Body of pancreas (tissue), 4 donors: ENCODE measurements around the gene PDE1C. TPM values are rescaled to one million over a fixed set of nuclear protein-coding genes. Genes with fewer than 3 reads are reported as not detected.

Experiments
- ATAC-seq: fragments of 150-250 bp; one replicate; pipeline ENCODE4 v1.9.1; 2016
- DNase-seq, 4 donors: peaks; one replicate each; pipeline ENCODE4 v3.0.0-alpha.2; 2019
- H3K27ac ChIP-seq, 4 donors: fragments of 200-600 bp; sonication (generic); 1 replicate in 3 of 4; 2 replicates in 1 of 4; pipeline versions ENCODE4 v1.5.1 to v1.6.1; 2016 to 2019; ENCODE audit warnings: mild to moderate bottlenecking in 1 of 4, mixed read lengths in 1 of 4, moderate library complexity in 1 of 4
- H3K27me3 ChIP-seq, 2 donors: fragments of 200-600 bp; sonication (generic); one replicate each; pipeline ENCODE4 v1.6.0; 2016; ENCODE audit warnings: mild to moderate bottlenecking in 1 of 2
- H3K36me3 ChIP-seq, 2 donors: fragments of 200-600 bp; sonication (generic); replicated peaks in 1 of 2; 2 replicates each; pipeline ENCODE4 v1.5.1; 2016; ENCODE audit warnings: low read depth in 2 of 2; ENCODE audit not compliant: insufficient read depth in 1 of 2
- H3K4me1 ChIP-seq: fragments of 200-600 bp; sonication (generic); one replicate; pipeline ENCODE4 v1.6.0; 2016
- H3K4me3 ChIP-seq, 2 donors: fragments of 200-600 bp; sonication (generic); 1 replicate in 1 of 2; 2 replicates in 1 of 2; pipeline ENCODE4 v1.5.1; 2016 to 2019
- H3K9me3 ChIP-seq, 3 donors: fragments of 200-600 bp; sonication (generic); 1 replicate in 2 of 3; 2 replicates in 1 of 3; pipeline ENCODE4 v1.5.1; 2016
- CTCF ChIP-seq, 7 experiments: fragments of 450-650 bp in 4 of 7; fragments of 200-600 bp in 3 of 7; sonication (generic) in 3 of 7; IDR thresholded peaks; one replicate each; pipeline ENCODE4 v1.5.1; 2016 to 2019; ENCODE audit warnings: antibody characterized with exemption in 7 of 7
- POLR2A ChIP-seq, 3 donors: fragments of 450-650 bp; IDR thresholded peaks; one replicate each; pipeline ENCODE4 v1.6.1; 2016; ENCODE audit warnings: antibody characterized with exemption in 3 of 3, mild to moderate bottlenecking in 2 of 3
- WGBS, 2 donors: methylation state at CpG; one replicate each; pipeline ENCODE4 v1.1.5; 2017; 5-methylcytosine and 5-hydroxymethylcytosine counted together
- intact Hi-C: fragments of 100-400 bp; cut with DNase I; formaldehyde crosslinking; loops from one replicate; pipeline ENCODE4 v1.15.1; 2023
- total RNA-seq, 2 donors: library from RNA; depleted of rRNA; stranded (reverse); fragments of >200 nt; gene quantifications; one replicate each; pipeline ENCODE4 v1.1.0, GENCODE V29; 2016

PDE1C gene
- total RNA-seq, 2 donors from 2014 or later: 1.8 to 4.9 TPM

DNA sequence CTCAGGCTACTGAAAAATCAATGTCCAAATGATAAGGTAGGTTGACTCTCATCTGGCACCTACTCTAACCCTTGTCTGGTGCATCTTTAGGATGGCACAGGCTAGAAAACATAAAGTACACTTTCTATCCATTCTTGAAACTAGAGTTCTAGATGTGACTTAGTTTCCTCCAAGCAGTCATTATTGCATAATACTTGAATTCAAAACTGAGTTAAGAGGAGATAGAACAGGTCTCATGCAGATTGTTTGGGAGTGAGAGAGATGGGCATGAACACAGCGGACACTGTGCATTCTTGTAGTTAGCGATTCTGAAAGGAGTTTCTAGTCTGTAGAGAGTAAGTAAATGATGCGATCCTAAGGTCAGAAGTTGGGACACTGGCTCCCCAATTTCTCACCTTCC is 149.2 kb downstream of the PDE1C start:
- DNase-seq (no peak), ATAC-seq (no peak)
- TF ChIP-seq CTCF (IDR thresholded peaks at IDR 0.05) (no peak), POLR2A (IDR thresholded peaks at IDR 0.05) (no peak)
- Histone ChIP-seq H3K27me3 (no peaks in the 10 kb centered on the region), H3K9me3 (no peaks in the 10 kb centered on the region), H3K36me3 (no peaks in the 10 kb centered on the region), H3K4me3 (no peak overlapping the region), H3K4me1 (peaks cover 8% of the 10 kb centered on the region), H3K27ac (no peak overlapping the region)
- 95 to 97% methylated on average over 3 of the region's 3 CpGs for WGBS, 2 donors
- intact Hi-C loops: no loop called here

GRCh38 chr7:31919678-31920369 is 150.4 kb downstream of the PDE1C start:
- no peaks in the 10 kb centered on the region for H3K27me3 ChIP-seq
- 87 to 90% methylated on average over 3 of the region's 3 CpGs for WGBS, 2 donors
- H3K9me3 ChIP-seq: no peaks in the 10 kb centered on the region
- peaks cover 8% of the 10 kb centered on the region for H3K4me1 ChIP-seq
- no peak for TF ChIP-seq CTCF (IDR thresholded peaks at IDR 0.05)
- TF ChIP-seq POLR2A (IDR thresholded peaks at IDR 0.05): no peak
- no peak for ATAC-seq
- DNase-seq: no peak
- no peaks in the 10 kb centered on the region for H3K36me3 ChIP-seq
- intact Hi-C loops: no loop called here
- H3K27ac ChIP-seq: no peak overlapping the region
- H3K4me3 ChIP-seq: no peak overlapping the region

DNA sequence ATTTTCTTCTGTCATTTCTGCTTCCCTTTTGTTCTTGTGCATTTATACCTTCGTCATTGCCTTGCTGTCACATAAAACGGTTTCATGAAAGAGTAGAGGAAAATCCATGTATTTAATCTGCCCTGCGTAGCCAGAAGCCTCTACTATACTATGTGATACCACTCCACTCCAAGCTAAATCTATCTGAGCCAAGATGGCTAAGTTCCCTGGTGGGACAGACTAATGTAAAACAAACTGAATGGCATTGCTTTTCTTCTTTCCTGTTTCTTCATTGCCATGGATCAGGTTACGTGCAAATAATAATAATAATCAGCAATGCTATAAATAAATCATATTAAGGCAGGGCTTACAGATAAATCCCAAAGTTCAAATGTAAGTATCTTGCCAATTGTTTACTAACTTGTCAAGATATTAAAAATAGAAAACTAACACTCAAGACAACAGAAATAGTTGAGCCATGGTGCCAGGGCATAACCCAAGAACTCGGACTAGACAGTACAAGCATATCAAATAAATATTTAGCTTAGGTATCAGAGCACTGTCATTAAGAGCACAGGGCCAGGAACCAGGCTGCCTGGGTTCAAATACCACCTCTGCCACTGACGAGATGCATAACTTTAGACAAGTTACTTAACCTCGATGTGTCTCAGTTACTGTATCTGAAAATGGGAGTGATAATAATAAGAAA is 151.4 kb downstream of the PDE1C start:
- DNase-seq: no peak
- H3K4me3 ChIP-seq: no peak overlapping the region
- no peaks in the 10 kb centered on the region for H3K27me3 ChIP-seq
- peaks cover 0 to under 1% (median 0%) of the 10 kb centered on the region in 3 donors for H3K9me3 ChIP-seq
- H3K4me1 ChIP-seq: peaks cover 8% of the 10 kb centered on the region
- H3K36me3 ChIP-seq: no peaks in the 10 kb centered on the region
- intact Hi-C loops: no loop called here
- TF ChIP-seq POLR2A (IDR thresholded peaks at IDR 0.05) (no peak), CTCF (IDR thresholded peaks at IDR 0.05) (no peak)
- no peak overlapping the region for H3K27ac ChIP-seq
- 46 to 50% methylated on average over 7 of the region's 7 CpGs for WGBS, 2 donors
- no peak for ATAC-seq

- no peak for DNase-seq
- intact Hi-C loops: no loop called here
- 82 to 84% methylated on average over 2 of the region's 2 CpGs for WGBS, 2 donors
- TF ChIP-seq CTCF (IDR thresholded peaks at IDR 0.05) (no peak), POLR2A (IDR thresholded peaks at IDR 0.05) (no peak)
- Histone ChIP-seq H3K27ac (no peak overlapping the region), H3K4me3 (no peak overlapping the region), H3K36me3 (no peaks in the 10 kb centered on the region), H3K27me3 (no peaks in the 10 kb centered on the region), H3K4me1 (peaks cover 5% of the 10 kb centered on the region), H3K9me3 (peaks cover 0 to 2% (median 0%) of the 10 kb centered on the region in 3 donors)
- ATAC-seq: no peak
Measured at GRCh38 chr7:31917256-31917655, 153.0 kb downstream of the PDE1C start.
